DOHH2 (cell line): ENCODE measurements around the gene POP4.

Source experiments
- H3F3A ChIP-seq: fragments of 200-600 bp; sonication (generic), shearing (Covaris generic); 2 replicates; pipeline ENCODE4 v1.6.0; 2016; ENCODE audit warnings: antibody characterized with exemption, mild to moderate bottlenecking; ENCODE audit not compliant: control insufficient read depth, insufficient read depth
- H3K27ac ChIP-seq: fragments of 200-600 bp; sonication (generic); 2 replicates; pipeline ENCODE4 v1.5.1; 2014; ENCODE audit warnings: low read depth, mild to moderate bottlenecking, low read length, moderate library complexity
- H3K27me3 ChIP-seq: fragments of 200-600 bp; sonication (generic); 2 replicates; pipeline ENCODE4 v1.6.1; 2014; ENCODE audit warnings: mild to moderate bottlenecking, low read length, mixed read lengths; ENCODE audit not compliant: control insufficient read depth
- H3K36me3 ChIP-seq: fragments of 200-600 bp; sonication (generic); 2 replicates; pipeline ENCODE4 v1.6.1; 2014; ENCODE audit warnings: mild to moderate bottlenecking, low read length, moderate library complexity, mixed read lengths; ENCODE audit not compliant: control insufficient read depth
- H3K4me1 ChIP-seq: fragments of 200-600 bp; sonication (generic); 2 replicates; pipeline ENCODE4 v1.6.1; 2014; ENCODE audit warnings: mild to moderate bottlenecking, low read length, mixed read lengths; ENCODE audit not compliant: control insufficient read depth
- H3K4me2 ChIP-seq: fragments of 200-600 bp; sonication (generic); 2 replicates; pipeline ENCODE4 v1.6.0; 2014; ENCODE audit warnings: mild to moderate bottlenecking, low read length, moderate library complexity
- H3K4me3 ChIP-seq: fragments of 200-600 bp; sonication (generic); 2 replicates; pipeline ENCODE4 v1.5.1; 2014; ENCODE audit warnings: mild to moderate bottlenecking, low read length, mixed read lengths
- H3K79me2 ChIP-seq: fragments of 200-600 bp; sonication (generic); 2 replicates; pipeline ENCODE4 v1.6.1; 2014; ENCODE audit warnings: mild to moderate bottlenecking, low read length, mixed read lengths; ENCODE audit not compliant: control insufficient read depth
- H3K9me2 ChIP-seq: fragments of 200-600 bp; sonication (generic); replicated peaks from 2 replicates; pipeline ENCODE4 v1.6.1; 2014; ENCODE audit warnings: mild to moderate bottlenecking, low read length, mixed read lengths; ENCODE audit not compliant: control insufficient read depth
- H3K9me3 ChIP-seq: fragments of 200-600 bp; sonication (generic); 2 replicates; pipeline ENCODE4 v1.6.1; 2014; ENCODE audit warnings: antibody characterized with exemption, low read length, mixed read lengths; ENCODE audit not compliant: control insufficient read depth, insufficient read depth
- H4K20me1 ChIP-seq: fragments of 200-600 bp; sonication (generic); 2 replicates; pipeline ENCODE4 v1.6.0; 2014; ENCODE audit warnings: low read depth, mild to moderate bottlenecking, antibody characterized with exemption, low read length, moderate library complexity; ENCODE audit not compliant: control insufficient read depth, insufficient read depth
- CTCF ChIP-seq: fragments of 200-600 bp; sonication (generic); IDR thresholded peaks from one replicate; pipeline ENCODE4 v1.5.1; 2014; ENCODE audit warnings: antibody characterized with exemption, mild to moderate bottlenecking, low read depth, low read length; ENCODE audit not compliant: poor library complexity, severe bottlenecking
- EZH2phosphoT487 ChIP-seq: fragments of 200-600 bp; sonication (generic); IDR thresholded peaks from 2 replicates; pipeline ENCODE4 v1.6.1; 2017; ENCODE audit warnings: borderline replicate concordance, mild to moderate bottlenecking, antibody characterized with exemption, low read length, moderate library complexity, mixed read lengths

POP4 gene

DNA sequence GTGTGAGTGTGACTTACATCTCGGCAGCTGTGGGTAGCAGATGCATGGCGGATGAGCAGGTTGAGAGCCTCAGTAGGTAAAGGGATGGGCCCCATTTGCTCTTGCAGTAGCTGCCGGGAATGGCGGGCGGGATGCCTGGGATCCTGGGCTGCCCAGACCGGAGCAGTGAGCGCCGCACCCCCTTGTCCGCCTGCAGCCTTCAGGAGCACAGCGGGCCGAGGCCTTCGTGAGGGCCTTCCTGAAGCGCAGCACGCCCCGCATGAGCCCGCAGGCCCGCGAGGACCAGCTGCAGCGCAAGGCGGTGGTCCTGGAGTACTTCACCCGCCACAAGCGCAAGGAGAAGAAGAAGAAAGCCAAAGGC lies 4.1 kb downstream of the POP4 start:
- TF ChIP-seq CTCF (no peak), EZH2phosphoT487 (no peak)

DNA sequence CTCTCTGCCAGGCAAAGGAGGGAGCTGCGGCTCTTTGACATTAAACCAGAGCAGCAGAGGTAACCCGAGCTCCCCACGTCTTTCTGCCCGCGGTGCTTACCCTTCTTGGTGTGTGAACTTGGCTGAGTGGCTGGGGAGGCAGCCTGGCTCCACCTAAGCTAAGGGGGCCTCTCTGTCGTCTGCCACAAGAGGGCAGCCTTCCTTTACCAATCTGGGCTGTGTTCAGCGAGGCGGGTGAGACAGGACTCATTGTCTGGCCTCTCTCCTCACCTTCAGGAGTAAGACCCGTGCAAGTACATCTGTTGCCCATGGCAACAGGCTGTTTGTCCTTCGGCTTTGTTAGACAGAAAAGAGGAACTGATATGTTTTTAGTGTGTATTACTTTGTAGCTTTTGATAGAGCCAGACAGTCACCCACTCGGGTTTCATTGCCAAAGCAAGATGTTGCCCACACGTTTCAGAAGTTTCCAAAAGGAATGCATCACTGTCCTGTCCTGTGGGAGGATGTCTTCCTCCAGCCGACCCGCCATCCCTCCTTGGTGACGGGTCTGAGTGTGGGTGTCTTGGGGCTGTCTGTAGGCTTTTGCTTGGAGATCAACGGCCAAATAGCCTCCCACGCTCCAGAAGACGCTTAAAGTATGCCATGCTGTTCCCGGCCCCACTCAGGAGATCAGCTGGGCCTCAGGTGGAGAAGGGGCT lies 4.6 kb downstream of the POP4 start:
- H3K36me3 ChIP-seq: peaks cover 61% of the 10 kb centered on the region
- no peaks in the 10 kb centered on the region for H3F3A ChIP-seq
- H3K27ac ChIP-seq: no peak overlapping the region
- H3K4me1 ChIP-seq: peaks cover 21% of the 10 kb centered on the region
- H3K9me3 ChIP-seq: no peaks in the 10 kb centered on the region
- TF ChIP-seq CTCF (peak; percentile 90), EZH2phosphoT487 (no peak)
- peak overlapping the region; percentile 50 for H3K4me2 ChIP-seq
- no peaks in the 10 kb centered on the region for H3K27me3 ChIP-seq
- H3K79me2 ChIP-seq: peaks cover 20% of the 10 kb centered on the region
- no peaks in the 10 kb centered on the region for H4K20me1 ChIP-seq
- H3K4me3 ChIP-seq: peak overlapping the region; percentile 11; the same call in 1 of the 2 replicates
- H3K9me2 ChIP-seq: no peaks in the 10 kb centered on the region

More for the DNA sequence above, 4.1 kb downstream of the POP4 start:
- Histone ChIP-seq H3K4me3 (no peak overlapping the region), H3K27ac (no peak overlapping the region), H3F3A (no peaks in the 10 kb centered on the region), H3K4me2 (no peak overlapping the region), H4K20me1 (no peaks in the 10 kb centered on the region), H3K79me2 (peaks cover 25% of the 10 kb centered on the region), H3K27me3 (no peaks in the 10 kb centered on the region), H3K9me3 (no peaks in the 10 kb centered on the region), H3K4me1 (peaks cover 21% of the 10 kb centered on the region), H3K36me3 (peaks cover 56% of the 10 kb centered on the region), H3K9me2 (no peaks in the 10 kb centered on the region)

GRCh38 chr19:29612121-29612520 lies 6.0 kb downstream of the POP4 start:
- Histone ChIP-seq H3F3A (no peaks in the 10 kb centered on the region), H3K9me2 (no peaks in the 10 kb centered on the region), H3K4me3 (no peak overlapping the region), H3K4me1 (peaks cover 16% of the 10 kb centered on the region), H3K4me2 (no peak overlapping the region), H3K9me3 (no peaks in the 10 kb centered on the region), H3K27me3 (no peaks in the 10 kb centered on the region), H3K27ac (no peak overlapping the region), H3K36me3 (peaks cover 70% of the 10 kb centered on the region), H3K79me2 (peaks cover 8% of the 10 kb centered on the region), H4K20me1 (no peaks in the 10 kb centered on the region)
- no peak for TF ChIP-seq EZH2phosphoT487
- no peak for TF ChIP-seq CTCF
